PC-9 (cell line): ENCODE data around the gene VOPP1. TPM values are rescaled to one million over a fixed set of nuclear protein-coding genes. Genes with fewer than 3 reads are reported as not detected.

Experiments
- BruUV-seq: library from RNA; stranded (reverse); fragments of 400-500 nt; replicated peaks from 2 replicates; lab custom pipeline; 2021; lab: Mats Ljungman, UMichigan
- CTCF ChIA-PET: fragments of 300-600 bp; sonication (Branson Sonifier 250); formaldehyde crosslinking; loops from one replicate; lab custom pipeline; 2022; ENCODE audit warnings: antibody characterized with exemption; lab: Charles Lee
- POLR2A ChIA-PET: fragments of 300-600 bp; sonication (Branson Sonifier 250); formaldehyde crosslinking; loops from one replicate; lab custom pipeline; 2022; ENCODE audit warnings: antibody characterized with exemption; ENCODE audit not compliant: unreplicated experiment; lab: Charles Lee
- DNase-seq, 2 experiments: peaks; one replicate each; pipeline versions ENCODE4 v3.0.0 to v3.0.0-alpha.2; 2015 to 2022; ENCODE audit warnings: mixed read lengths in 1 of 2
- H2AFZ ChIP-seq: fragments of 200-600 bp; sonication (generic); 2 replicates; pipeline ENCODE4 v1.8.1; 2017; ENCODE audit warnings: antibody characterized with exemption
- H3F3A ChIP-seq: fragments of 200-600 bp; sonication (generic); 2 replicates; pipeline ENCODE4 v1.8.1; 2017; ENCODE audit warnings: antibody characterized with exemption, mild to moderate bottlenecking, low read depth; ENCODE audit not compliant: insufficient read depth
- H3K27ac ChIP-seq: fragments of 200-600 bp; sonication (generic); 2 replicates; pipeline ENCODE4 v1.6.1; 2016; ENCODE audit warnings: mixed run types
- H3K27me3 ChIP-seq: fragments of 200-600 bp; sonication (generic); 2 replicates; pipeline ENCODE4 v1.6.1; 2016; ENCODE audit warnings: low read depth, mixed run types; ENCODE audit not compliant: insufficient read depth
- H3K36me3 ChIP-seq: fragments of 200-600 bp; sonication (generic); 2 replicates; pipeline ENCODE4 v1.6.1; 2016; ENCODE audit warnings: low read depth, mixed run types
- H3K4me1 ChIP-seq: fragments of 200-600 bp; sonication (generic); replicated peaks from 2 replicates; pipeline ENCODE4 v1.6.1; 2016; ENCODE audit warnings: mixed run types; ENCODE audit not compliant: insufficient read depth
- H3K4me2 ChIP-seq: fragments of 200-600 bp; sonication (generic); 2 replicates; pipeline ENCODE4 v1.6.1; 2017; ENCODE audit warnings: mixed run types
- H3K4me3 ChIP-seq: fragments of 200-600 bp; sonication (generic); 2 replicates; pipeline ENCODE4 v1.6.1; 2016; ENCODE audit warnings: mixed run types
- H3K79me2 ChIP-seq: fragments of 200-600 bp; sonication (generic); 2 replicates; pipeline ENCODE4 v1.6.1; 2017; ENCODE audit warnings: low read depth, mixed run types
- H3K9me2 ChIP-seq: fragments of 200-600 bp; sonication (generic); 2 replicates; pipeline ENCODE4 v1.8.1; 2017; ENCODE audit warnings: mild to moderate bottlenecking; ENCODE audit not compliant: insufficient read depth
- H3K9me3 ChIP-seq: fragments of 200-600 bp; sonication (generic); 2 replicates; pipeline ENCODE4 v1.8.1; 2016; ENCODE audit warnings: low read depth; ENCODE audit not compliant: insufficient read depth
- H4K20me1 ChIP-seq: fragments of 200-600 bp; sonication (generic); 2 replicates; pipeline ENCODE4 v1.8.1; 2017; ENCODE audit not compliant: insufficient read depth
- CTCF ChIP-seq: fragments of 200-600 bp; sonication (generic); conservative IDR thresholded peaks from 2 replicates; pipeline ENCODE4 v1.6.1; 2017; ENCODE audit warnings: mixed run types, antibody characterized with exemption, mild to moderate bottlenecking, moderate library complexity
- EZH2 ChIP-seq: fragments of 200-600 bp; sonication (generic); IDR thresholded peaks from 2 replicates; pipeline ENCODE4 v1.8.0; 2017; ENCODE audit warnings: antibody characterized with exemption, low read depth
- intact Hi-C: fragments of 100-400 bp; cut with micrococcal nuclease; formaldehyde crosslinking; loops from one replicate; pipeline ENCODE4 v1.10.0; 2022; ENCODE audit not compliant: unreplicated experiment
- total RNA-seq: library from RNA; stranded (reverse); gene quantifications from 2 replicates; pipeline ENCODE4 v1.2.3, GENCODE V29; 2021

Gene VOPP1
- total RNA-seq, 1 experiment from 2014 or later, result 207 TPM

- peak overlapping the region; percentile 74 for H3K4me2 ChIP-seq
- H3K9me3 ChIP-seq, result no peaks in the 10 kb centered on the region
- no peak overlapping the region for H2AFZ ChIP-seq
- H3F3A ChIP-seq, result peaks cover 47% of the 10 kb centered on the region
- H3K27me3 ChIP-seq, result no peaks in the 10 kb centered on the region
- no TSS peak for BruUV-seq
- H3K4me1 ChIP-seq, result peaks cover 58% of the 10 kb centered on the region
- H3K27ac ChIP-seq, result peak overlapping the region; percentile 71
- H3K9me2 ChIP-seq, result no peaks in the 10 kb centered on the region
- TF ChIP-seq CTCF, result no peak
- TF ChIP-seq EZH2, result no peak
- H4K20me1 ChIP-seq, result no peaks in the 10 kb centered on the region; the same call in 1 of the 2 replicates
- peaks cover 20% of the 10 kb centered on the region for H3K36me3 ChIP-seq
- H3K79me2 ChIP-seq, result peaks cover 99% of the 10 kb centered on the region
- intact Hi-C loops, result no loop called here
- ChIA-PET CTCF (interaction anchor here (1.0 to 1.3 kb wide), 2 partner anchors 10 to 27 kb away, joined by 3 to 6 read pairs; no protein-coding TSS in a partner anchor), POLR2A (interaction anchor here (0.6 to 1.2 kb wide), 4 partner anchors 18 to 506 kb away, joined by 3 to 8 read pairs (median 4); partner anchors contain the start of genes CCT6A and PSPH)
- DNase-seq, result peak; percentile 47 to 66
- H3K4me3 ChIP-seq, result no peak overlapping the region
Observed at GRCh38 chr7:55545496-55545895, 26.8 kb downstream of the VOPP1 start.

- no peaks in the 10 kb centered on the region for H3K9me2 ChIP-seq
- H3K36me3 ChIP-seq, result peaks cover 18% of the 10 kb centered on the region
- POLR2A ChIA-PET, result no interaction called here
- H3K4me1 ChIP-seq, result peaks cover 36% of the 10 kb centered on the region
- H3K79me2 ChIP-seq, result peaks cover 98% of the 10 kb centered on the region
- CTCF ChIA-PET, result no interaction called here
- intact Hi-C loops, result no loop called here
- no peak overlapping the region for H3K4me2 ChIP-seq
- H4K20me1 ChIP-seq, result no peaks in the 10 kb centered on the region; the same call in none of the 2 replicates
- H3K27me3 ChIP-seq, result no peaks in the 10 kb centered on the region
- H3K4me3 ChIP-seq, result no peak overlapping the region
- H3F3A ChIP-seq, result peaks cover 31% of the 10 kb centered on the region; the same call in 1 of the 2 replicates
- no peaks in the 10 kb centered on the region for H3K9me3 ChIP-seq
- no peak for TF ChIP-seq EZH2
- TF ChIP-seq CTCF, result no peak
- BruUV-seq, result no TSS peak
- no peak for DNase-seq
- no peak overlapping the region for H3K27ac ChIP-seq
- H2AFZ ChIP-seq, result no peak overlapping the region
Observed at GRCh38 chr7:55540226-55540858, 32.0 kb downstream of the VOPP1 start.

- no peak for DNase-seq
- Histone ChIP-seq H3K36me3 (peaks cover 13% of the 10 kb centered on the region), H3F3A (peaks cover 41% of the 10 kb centered on the region), H3K27ac (peak overlapping the region; percentile 63), H3K4me2 (no peak overlapping the region), H3K4me3 (no peak overlapping the region), H3K4me1 (peaks cover 40% of the 10 kb centered on the region), H3K79me2 (peaks cover 96% of the 10 kb centered on the region), H2AFZ (no peak overlapping the region), H3K27me3 (no peaks in the 10 kb centered on the region), H3K9me3 (no peaks in the 10 kb centered on the region), H3K9me2 (no peaks in the 10 kb centered on the region), H4K20me1 (peaks cover 6% of the 10 kb centered on the region)
- POLR2A ChIA-PET, result interaction anchor here (0.6 kb wide), 1 partner anchor 175 kb away, joined by 3 read pairs; no protein-coding TSS in a partner anchor
- no TSS peak for BruUV-seq
- intact Hi-C loops, result no loop called here
- no peak for TF ChIP-seq CTCF
- CTCF ChIA-PET, result no interaction called here
Observed at GRCh38 chr7:55539380-55539779, 32.9 kb downstream of the VOPP1 start.
